GM12864 (cell line): ENCODE results near the gene LPIN3.

Experiments used
- DNase-seq: peaks from one replicate; pipeline ENCODE4 v3.0.0-alpha.2; 2011; ENCODE audit warnings: low read depth
- H3K4me3 ChIP-seq: 2 replicates; pipeline ENCODE4 v1.5.1; 2011; ENCODE audit warnings: mild to moderate bottlenecking, low read depth, low read length, control low read depth
- TF ChIP-seq, protein P1 (sequence below): IDR thresholded peaks from 2 replicates; pipeline ENCODE4 v1.5.1; 2011; ENCODE audit warnings: low read depth, mild to moderate bottlenecking, moderate library complexity, low read length, control low read depth, inconsistent platforms; ENCODE audit errors: missing control alignments

Gene LPIN3

DNA sequence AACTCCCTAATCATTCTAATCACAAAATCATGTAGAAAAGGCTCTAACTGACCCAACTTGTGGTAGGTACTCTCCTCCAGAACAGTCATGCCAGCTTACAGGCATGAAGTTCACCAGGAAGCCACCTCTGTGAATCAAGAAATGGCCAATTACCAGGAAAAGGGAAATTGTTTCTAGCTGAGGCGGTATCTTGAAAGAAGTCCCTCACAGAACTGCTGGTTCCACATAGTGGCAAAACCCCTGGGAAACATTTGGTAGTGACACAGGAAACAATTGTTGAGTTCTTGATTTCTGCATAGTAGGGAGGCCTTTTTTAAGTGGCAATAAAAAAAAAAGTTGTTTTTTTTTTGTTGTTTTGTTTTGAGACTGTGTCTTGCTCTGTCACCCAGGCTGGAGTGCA is 19.6 kb upstream of the LPIN3 start:
- H3K4me3 ChIP-seq: no peak overlapping the region
- DNase-seq: no peak
- TF ChIP-seq, protein P1, sequence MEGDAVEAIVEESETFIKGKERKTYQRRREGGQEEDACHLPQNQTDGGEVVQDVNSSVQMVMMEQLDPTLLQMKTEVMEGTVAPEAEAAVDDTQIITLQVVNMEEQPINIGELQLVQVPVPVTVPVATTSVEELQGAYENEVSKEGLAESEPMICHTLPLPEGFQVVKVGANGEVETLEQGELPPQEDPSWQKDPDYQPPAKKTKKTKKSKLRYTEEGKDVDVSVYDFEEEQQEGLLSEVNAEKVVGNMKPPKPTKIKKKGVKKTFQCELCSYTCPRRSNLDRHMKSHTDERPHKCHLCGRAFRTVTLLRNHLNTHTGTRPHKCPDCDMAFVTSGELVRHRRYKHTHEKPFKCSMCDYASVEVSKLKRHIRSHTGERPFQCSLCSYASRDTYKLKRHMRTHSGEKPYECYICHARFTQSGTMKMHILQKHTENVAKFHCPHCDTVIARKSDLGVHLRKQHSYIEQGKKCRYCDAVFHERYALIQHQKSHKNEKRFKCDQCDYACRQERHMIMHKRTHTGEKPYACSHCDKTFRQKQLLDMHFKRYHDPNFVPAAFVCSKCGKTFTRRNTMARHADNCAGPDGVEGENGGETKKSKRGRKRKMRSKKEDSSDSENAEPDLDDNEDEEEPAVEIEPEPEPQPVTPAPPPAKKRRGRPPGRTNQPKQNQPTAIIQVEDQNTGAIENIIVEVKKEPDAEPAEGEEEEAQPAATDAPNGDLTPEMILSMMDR: no peak

DNA sequence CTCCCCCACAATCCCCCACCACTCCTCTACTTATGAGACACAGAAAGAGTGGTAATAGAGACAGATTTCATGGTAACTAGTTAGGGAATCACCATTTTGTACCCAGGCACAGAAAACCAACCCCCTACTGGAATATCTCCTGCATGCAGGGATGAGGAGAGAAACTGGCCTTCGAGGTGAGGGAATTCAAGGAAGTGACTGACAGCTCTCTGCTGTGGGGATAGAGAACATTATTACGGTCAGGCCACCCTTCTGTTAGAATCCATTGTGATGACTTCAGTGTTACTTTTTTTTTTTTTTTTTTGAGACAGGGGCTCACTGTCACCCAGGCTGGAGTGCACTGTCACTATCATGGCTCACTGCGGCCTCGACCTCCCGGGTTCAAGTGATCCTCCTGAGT is 13.4 kb upstream of the LPIN3 start:
- no peak for DNase-seq
- H3K4me3 ChIP-seq: no peak overlapping the region
- TF ChIP-seq, protein P1: no peak

DNA sequence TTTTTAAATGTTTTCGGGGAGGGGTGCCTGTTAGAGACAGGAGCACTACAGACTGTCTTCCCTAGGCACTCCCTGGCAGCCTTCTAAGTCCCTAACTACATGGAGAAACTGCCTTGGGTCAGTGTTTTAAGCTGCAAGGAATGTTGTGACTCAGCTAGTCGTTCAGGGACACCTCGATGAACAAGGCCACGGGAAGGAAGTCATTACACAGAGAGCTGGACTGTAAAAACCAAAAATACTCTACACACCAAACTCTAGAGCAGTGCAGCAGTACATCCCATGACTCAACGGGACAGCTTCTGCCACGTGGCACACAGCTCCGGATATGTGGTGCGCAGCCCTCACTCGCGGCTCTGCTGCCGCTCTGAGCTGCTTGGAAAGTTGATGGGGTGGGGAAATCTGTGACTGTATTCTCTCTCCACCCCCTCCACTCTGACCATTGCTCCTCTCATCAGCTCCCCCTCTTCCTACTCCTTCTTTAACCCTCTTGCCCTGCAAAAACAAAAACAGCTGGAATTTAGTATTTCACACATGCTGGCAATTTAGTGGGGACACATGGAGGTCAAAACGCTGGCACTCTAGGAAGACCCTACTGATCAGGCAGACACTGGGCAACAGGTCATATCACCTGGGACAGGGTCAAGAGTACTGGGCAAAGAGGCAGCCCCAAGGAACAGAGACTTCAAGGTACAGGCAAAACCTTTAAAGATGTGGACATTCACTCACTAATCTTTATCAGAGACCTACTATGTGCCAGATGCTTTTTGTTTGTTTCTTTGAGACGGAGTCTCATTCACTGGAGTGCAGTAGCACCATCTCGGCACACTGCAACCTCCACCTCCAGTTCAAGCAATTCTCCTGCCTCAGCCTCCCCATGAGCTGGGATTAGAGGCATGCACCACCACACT is 10.9 kb upstream of the LPIN3 start:
- DNase-seq: peak; percentile 33
- TF ChIP-seq, protein P1: no peak
- no peak overlapping the region for H3K4me3 ChIP-seq

DNA sequence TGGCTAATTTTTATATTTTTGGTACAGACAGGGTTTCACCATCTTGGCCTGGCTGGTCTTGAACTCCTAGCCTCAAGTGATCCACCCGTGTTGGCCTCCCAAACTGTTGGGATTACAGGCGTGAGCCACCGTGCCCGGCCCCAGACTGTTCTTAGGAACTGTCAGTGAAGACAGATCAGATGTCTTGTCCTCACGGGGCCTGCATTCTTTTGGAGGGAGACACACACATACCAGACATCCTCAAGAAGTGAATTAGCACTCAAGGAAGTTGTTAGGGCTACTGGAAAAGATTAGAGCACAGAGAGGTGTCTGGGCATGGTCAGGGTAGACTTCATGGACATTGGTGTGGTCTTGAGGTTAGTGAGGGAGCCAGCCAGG is 10.3 kb upstream of the LPIN3 start:
- TF ChIP-seq, protein P1: no peak
- no peak overlapping the region for H3K4me3 ChIP-seq
- no peak for DNase-seq

GRCh38 chr20:41330941-41331340 is 9.7 kb upstream of the LPIN3 start:
- TF ChIP-seq, protein P1: no peak
- DNase-seq: no peak
- H3K4me3 ChIP-seq: no peak overlapping the region

GRCh38 chr20:41331731-41332130 is 8.9 kb upstream of the LPIN3 start:
- TF ChIP-seq, protein P1: no peak
- H3K4me3 ChIP-seq: no peak overlapping the region
- DNase-seq: no peak

DNA sequence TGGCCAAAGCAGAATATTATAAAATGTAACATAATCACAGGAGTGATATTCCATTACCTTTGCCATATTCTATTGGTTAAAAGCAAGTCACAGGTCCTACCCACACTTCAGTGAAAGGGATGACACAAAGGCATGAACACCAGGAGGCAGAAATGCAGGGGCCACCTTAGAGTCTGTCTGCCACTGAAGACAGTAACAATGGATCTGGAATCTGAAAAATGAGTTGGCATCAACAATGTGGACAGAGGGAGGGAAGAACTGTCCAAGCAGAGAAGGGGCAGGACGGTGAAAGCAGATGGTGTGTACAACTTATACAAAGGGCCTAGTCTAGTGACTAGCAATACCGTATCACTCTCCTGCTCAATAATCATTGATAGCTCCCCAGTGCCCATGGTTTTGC is 6.6 kb upstream of the LPIN3 start:
- TF ChIP-seq, protein P1: no peak
- DNase-seq: no peak
- H3K4me3 ChIP-seq: no peak overlapping the region
